Activated T-cell treated with anti-CD3 and anti-CD28 coated beads for 4 hours (primary cell): ENCODE data around the gene VIP.
"Not testable (repeated sequence)": the region's sequence is repeated elsewhere in the genome, so short reads cannot be mapped to it uniquely, and the experiment has no call there.

Experiments used
- DNase-seq: peaks from one replicate; pipeline ENCODE4 v3.0.0-alpha.2; 2020

Gene VIP

GRCh38 chr6:152750694-152751093, at the start of gene VIP:
Gene VIP, plus strand, starts transcription at chr6:152750797. Its CDS starts 1,381 bp downstream, at chr6:152752178.
- DNase-seq, result no peak

GRCh38 chr6:152701081-152701862, 49.3 kb upstream of the VIP start:
- no peak for DNase-seq

GRCh38 chr6:152701863-152702401, 48.7 kb upstream of the VIP start:
- DNase-seq, result no peak

GRCh38 chr6:152703750-152704149, 46.8 kb upstream of the VIP start:
- not testable (repeated sequence) for DNase-seq

GRCh38 chr6:152705327-152705726, 45.3 kb upstream of the VIP start:
- DNase-seq, result no peak

GRCh38 chr6:152716322-152716721, 34.3 kb upstream of the VIP start:
- DNase-seq, result no peak

- DNase-seq, result no peak
Measured at GRCh38 chr6:152720974-152721373, 29.6 kb upstream of the VIP start.

- DNase-seq, result no peak
Measured at GRCh38 chr6:152721956-152722355, 28.6 kb upstream of the VIP start.

- DNase-seq, result no peak
Measured at GRCh38 chr6:152723398-152723797, 27.2 kb upstream of the VIP start.

- no peak for DNase-seq
Measured at GRCh38 chr6:152726313-152726712, 24.3 kb upstream of the VIP start.

- DNase-seq, result no peak
Measured at GRCh38 chr6:152727507-152727906, 23.1 kb upstream of the VIP start.

GRCh38 chr6:152734630-152735029, 16.0 kb upstream of the VIP start:
- DNase-seq, result no peak

GRCh38 chr6:152736687-152737273, 13.8 kb upstream of the VIP start:
- no peak for DNase-seq

- no peak for DNase-seq
Measured at GRCh38 chr6:152745509-152746171, 5.0 kb upstream of the VIP start.

- no peak for DNase-seq
Measured at GRCh38 chr6:152746172-152746553, 4.4 kb upstream of the VIP start.

- DNase-seq, result no peak
Measured at GRCh38 chr6:152748843-152749242, 1.8 kb upstream of the VIP start.

GRCh38 chr6:152749336-152749735, 1.3 kb upstream of the VIP start:
- no peak for DNase-seq

GRCh38 chr6:152765331-152765730, 14.7 kb downstream of the VIP start:
- no peak for DNase-seq

- no peak for DNase-seq
Measured at GRCh38 chr6:152769159-152769558, 18.6 kb downstream of the VIP start.

- DNase-seq, result no peak
Measured at GRCh38 chr6:152769993-152770392, 19.4 kb downstream of the VIP start.

GRCh38 chr6:152771061-152771687, 20.6 kb downstream of the VIP start:
- no peak for DNase-seq

- DNase-seq, result no peak
Measured at GRCh38 chr6:152775428-152775827, 24.8 kb downstream of the VIP start.

GRCh38 chr6:152776833-152777232, 26.2 kb downstream of the VIP start:
- no peak for DNase-seq
